HepG2 (cell line): ENCODE measurements around the gene CHKB. TPM values are rescaled to one million over a fixed set of nuclear protein-coding genes. Genes with fewer than 3 reads are reported as not detected.
A peak's percentile ranks its signal among the peaks of the same experiment; 100 is the strongest.

Experiments
- CEBPB ChIP-seq: IDR thresholded peaks from 2 replicates; pipeline ENCODE4 v1.6.1; 2011; ENCODE audit warnings: low read depth, low read length, improper control_type of control experiment, borderline replicate concordance
- MED13 ChIP-seq: sonication (generic); formaldehyde crosslinking; IDR thresholded peaks from 2 replicates; pipeline ENCODE4 v1.5.0; 2020; ENCODE audit warnings: missing genetic modification reagents
- TCF12 ChIP-seq, 2 experiments: fragments of 450-650 bp in 1 of 2; sonication (generic) in 1 of 2; formaldehyde crosslinking in 1 of 2; IDR thresholded peaks; 2 replicates each; pipeline versions ENCODE4 v1.6.1 to v1.8.0; 2017 to 2022; ENCODE audit warnings: antibody characterized with exemption in 1 of 2, mild to moderate bottlenecking in 1 of 2, missing genetic modification reagents in 1 of 2, moderate library complexity in 1 of 2
- ZNF841 ChIP-seq: sonication (generic); formaldehyde crosslinking; IDR thresholded peaks from 2 replicates; pipeline ENCODE4 v1.8.1; 2023; ENCODE audit warnings: missing genetic modification reagents, borderline replicate concordance
- ZSCAN25 ChIP-seq: sonication (generic); formaldehyde crosslinking; IDR thresholded peaks from 2 replicates; pipeline ENCODE4 v1.8.0; 2022; ENCODE audit warnings: mild to moderate bottlenecking, missing genetic modification reagents
- polyA plus RNA-seq, 8 experiments: library from polyadenylated mRNA; depleted of rRNA in 3 of 8; stranded (reverse) in 7 of 8; unstranded in 1 of 8; fragments of >200 nt; fragmentation: Illumina TruSeq in 4 of 8; extraction: Trizol in 4 of 8; gene quantifications; 2 replicates each; pipeline versions ENCODE4 v1.2.1 to v1.2.3, GENCODE V29; 2011 to 2016; ENCODE audit warnings: low read depth in 4 of 8, missing spikeins in 1 of 8, mixed read lengths in 1 of 8; ENCODE audit not compliant: insufficient read depth in 1 of 8
- total RNA-seq, 5 experiments: library from RNA; depleted of rRNA; stranded (reverse); fragments of >200 nt; fragmentation: Illumina TruSeq; extraction: Trizol; gene quantifications; 2 replicates each; pipeline ENCODE4 v1.2.3, GENCODE V29; 2016; ENCODE audit warnings: low read depth in 1 of 5
- TF ChIP-seq, protein P1 (sequence below): sonication (generic); formaldehyde crosslinking; IDR thresholded peaks from 2 replicates; pipeline ENCODE4 v1.5.1; 2020; ENCODE audit warnings: mild to moderate bottlenecking, missing genetic modification reagents, borderline replicate concordance
- TF ChIP-seq, protein P2 (sequence below): sonication (generic); formaldehyde crosslinking; IDR thresholded peaks from 2 replicates; pipeline ENCODE4 v1.4.0; 2020; ENCODE audit warnings: missing genetic modification reagents
- TF ChIP-seq, protein P3 (sequence below): IDR thresholded peaks from 2 replicates; pipeline ENCODE4 v1.6.1; 2016
- TF ChIP-seq, protein P4 (sequence below): sonication (generic); formaldehyde crosslinking; IDR thresholded peaks from 2 replicates; pipeline ENCODE4 v1.5.1; 2020; ENCODE audit warnings: mild to moderate bottlenecking, missing genetic modification reagents, moderate library complexity
- TF ChIP-seq, protein P5 (sequence below): sonication (generic); formaldehyde crosslinking; IDR thresholded peaks from 2 replicates; pipeline ENCODE4 v1.5.1; 2020; ENCODE audit warnings: missing genetic modification reagents, mild to moderate bottlenecking, borderline replicate concordance

Gene CHKB
- total and polyA plus RNA-seq, 2 of the 13 experiments (the other 11 are each of a cell fraction or from before 2014, with no cell fraction given): 24.5 to 42.7 TPM

DNA sequence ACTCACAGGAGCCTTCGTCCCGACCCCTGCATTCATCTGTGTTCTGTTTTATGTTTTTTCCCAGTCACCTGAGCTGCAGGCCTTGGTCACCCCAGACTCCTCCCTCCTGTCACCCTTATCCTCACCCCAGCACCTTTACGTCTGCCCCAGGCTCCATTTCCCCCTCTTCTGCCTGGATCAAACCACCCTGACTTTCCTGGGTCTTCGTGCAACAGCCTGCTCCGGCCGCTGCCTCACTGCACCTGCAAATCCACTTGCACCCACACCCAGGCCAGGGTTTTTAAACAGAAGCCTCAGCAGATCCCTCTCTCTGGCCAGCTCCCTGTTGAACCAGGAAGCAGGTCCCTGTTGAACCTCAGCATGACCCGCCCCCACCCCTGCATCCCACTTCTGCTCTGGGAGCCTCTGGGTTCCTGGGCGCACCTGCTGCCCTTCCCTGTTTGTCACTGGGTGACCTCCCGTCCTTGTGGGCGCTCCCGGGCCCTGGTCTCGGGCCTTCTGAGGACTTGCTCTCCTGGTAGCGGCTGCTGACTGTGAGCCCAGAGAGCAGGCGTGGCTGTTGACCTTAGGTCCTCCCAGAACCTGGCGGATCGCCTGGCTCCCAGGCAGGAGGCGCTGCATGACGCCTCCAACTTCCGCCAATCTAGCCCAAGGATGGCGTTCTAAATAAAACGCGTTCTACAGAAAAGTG, 30.8 kb upstream of the CHKB start (continued):
- TF ChIP-seq, protein P1, sequence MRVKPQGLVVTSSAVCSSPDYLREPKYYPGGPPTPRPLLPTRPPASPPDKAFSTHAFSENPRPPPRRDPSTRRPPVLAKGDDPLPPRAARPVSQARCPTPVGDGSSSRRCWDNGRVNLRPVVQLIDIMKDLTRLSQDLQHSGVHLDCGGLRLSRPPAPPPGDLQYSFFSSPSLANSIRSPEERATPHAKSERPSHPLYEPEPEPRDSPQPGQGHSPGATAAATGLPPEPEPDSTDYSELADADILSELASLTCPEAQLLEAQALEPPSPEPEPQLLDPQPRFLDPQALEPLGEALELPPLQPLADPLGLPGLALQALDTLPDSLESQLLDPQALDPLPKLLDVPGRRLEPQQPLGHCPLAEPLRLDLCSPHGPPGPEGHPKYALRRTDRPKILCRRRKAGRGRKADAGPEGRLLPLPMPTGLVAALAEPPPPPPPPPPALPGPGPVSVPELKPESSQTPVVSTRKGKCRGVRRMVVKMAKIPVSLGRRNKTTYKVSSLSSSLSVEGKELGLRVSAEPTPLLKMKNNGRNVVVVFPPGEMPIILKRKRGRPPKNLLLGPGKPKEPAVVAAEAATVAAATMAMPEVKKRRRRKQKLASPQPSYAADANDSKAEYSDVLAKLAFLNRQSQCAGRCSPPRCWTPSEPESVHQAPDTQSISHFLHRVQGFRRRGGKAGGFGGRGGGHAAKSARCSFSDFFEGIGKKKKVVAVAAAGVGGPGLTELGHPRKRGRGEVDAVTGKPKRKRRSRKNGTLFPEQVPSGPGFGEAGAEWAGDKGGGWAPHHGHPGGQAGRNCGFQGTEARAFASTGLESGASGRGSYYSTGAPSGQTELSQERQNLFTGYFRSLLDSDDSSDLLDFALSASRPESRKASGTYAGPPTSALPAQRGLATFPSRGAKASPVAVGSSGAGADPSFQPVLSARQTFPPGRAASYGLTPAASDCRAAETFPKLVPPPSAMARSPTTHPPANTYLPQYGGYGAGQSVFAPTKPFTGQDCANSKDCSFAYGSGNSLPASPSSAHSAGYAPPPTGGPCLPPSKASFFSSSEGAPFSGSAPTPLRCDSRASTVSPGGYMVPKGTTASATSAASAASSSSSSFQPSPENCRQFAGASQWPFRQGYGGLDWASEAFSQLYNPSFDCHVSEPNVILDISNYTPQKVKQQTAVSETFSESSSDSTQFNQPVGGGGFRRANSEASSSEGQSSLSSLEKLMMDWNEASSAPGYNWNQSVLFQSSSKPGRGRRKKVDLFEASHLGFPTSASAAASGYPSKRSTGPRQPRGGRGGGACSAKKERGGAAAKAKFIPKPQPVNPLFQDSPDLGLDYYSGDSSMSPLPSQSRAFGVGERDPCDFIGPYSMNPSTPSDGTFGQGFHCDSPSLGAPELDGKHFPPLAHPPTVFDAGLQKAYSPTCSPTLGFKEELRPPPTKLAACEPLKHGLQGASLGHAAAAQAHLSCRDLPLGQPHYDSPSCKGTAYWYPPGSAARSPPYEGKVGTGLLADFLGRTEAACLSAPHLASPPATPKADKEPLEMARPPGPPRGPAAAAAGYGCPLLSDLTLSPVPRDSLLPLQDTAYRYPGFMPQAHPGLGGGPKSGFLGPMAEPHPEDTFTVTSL: no peak
- no peak for TF ChIP-seq MED13 (CRISPR knock-in tag)
- TF ChIP-seq, protein P2, sequence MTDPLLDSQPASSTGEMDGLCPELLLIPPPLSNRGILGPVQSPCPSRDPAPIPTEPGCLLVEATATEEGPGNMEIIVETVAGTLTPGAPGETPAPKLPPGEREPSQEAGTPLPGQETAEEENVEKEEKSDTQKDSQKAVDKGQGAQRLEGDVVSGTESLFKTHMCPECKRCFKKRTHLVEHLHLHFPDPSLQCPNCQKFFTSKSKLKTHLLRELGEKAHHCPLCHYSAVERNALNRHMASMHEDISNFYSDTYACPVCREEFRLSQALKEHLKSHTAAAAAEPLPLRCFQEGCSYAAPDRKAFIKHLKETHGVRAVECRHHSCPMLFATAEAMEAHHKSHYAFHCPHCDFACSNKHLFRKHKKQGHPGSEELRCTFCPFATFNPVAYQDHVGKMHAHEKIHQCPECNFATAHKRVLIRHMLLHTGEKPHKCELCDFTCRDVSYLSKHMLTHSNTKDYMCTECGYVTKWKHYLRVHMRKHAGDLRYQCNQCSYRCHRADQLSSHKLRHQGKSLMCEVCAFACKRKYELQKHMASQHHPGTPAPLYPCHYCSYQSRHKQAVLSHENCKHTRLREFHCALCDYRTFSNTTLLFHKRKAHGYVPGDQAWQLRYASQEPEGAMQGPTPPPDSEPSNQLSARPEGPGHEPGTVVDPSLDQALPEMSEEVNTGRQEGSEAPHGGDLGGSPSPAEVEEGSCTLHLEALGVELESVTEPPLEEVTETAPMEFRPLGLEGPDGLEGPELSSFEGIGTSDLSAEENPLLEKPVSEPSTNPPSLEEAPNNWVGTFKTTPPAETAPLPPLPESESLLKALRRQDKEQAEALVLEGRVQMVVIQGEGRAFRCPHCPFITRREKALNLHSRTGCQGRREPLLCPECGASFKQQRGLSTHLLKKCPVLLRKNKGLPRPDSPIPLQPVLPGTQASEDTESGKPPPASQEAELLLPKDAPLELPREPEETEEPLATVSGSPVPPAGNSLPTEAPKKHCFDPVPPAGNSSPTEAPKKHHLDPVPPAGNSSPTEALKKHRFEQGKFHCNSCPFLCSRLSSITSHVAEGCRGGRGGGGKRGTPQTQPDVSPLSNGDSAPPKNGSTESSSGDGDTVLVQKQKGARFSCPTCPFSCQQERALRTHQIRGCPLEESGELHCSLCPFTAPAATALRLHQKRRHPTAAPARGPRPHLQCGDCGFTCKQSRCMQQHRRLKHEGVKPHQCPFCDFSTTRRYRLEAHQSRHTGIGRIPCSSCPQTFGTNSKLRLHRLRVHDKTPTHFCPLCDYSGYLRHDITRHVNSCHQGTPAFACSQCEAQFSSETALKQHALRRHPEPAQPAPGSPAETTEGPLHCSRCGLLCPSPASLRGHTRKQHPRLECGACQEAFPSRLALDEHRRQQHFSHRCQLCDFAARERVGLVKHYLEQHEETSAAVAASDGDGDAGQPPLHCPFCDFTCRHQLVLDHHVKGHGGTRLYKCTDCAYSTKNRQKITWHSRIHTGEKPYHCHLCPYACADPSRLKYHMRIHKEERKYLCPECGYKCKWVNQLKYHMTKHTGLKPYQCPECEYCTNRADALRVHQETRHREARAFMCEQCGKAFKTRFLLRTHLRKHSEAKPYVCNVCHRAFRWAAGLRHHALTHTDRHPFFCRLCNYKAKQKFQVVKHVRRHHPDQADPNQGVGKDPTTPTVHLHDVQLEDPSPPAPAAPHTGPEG (CRISPR knock-in tag): no peak
- no peak for TF ChIP-seq TCF12 (IDR thresholded peaks at IDR 0.05)
- 0 out of 2 replicates have a peak, but pooled peaks have one; percentile 30 for TF ChIP-seq TCF12 (CRISPR knock-in tag; IDR thresholded peaks at IDR 0.05)
- peak; percentile 86; the same call in 1 of the 2 replicates for TF ChIP-seq ZSCAN25 (CRISPR knock-in tag)
- TF ChIP-seq CEBPB: no peak
- TF ChIP-seq, protein P3, sequence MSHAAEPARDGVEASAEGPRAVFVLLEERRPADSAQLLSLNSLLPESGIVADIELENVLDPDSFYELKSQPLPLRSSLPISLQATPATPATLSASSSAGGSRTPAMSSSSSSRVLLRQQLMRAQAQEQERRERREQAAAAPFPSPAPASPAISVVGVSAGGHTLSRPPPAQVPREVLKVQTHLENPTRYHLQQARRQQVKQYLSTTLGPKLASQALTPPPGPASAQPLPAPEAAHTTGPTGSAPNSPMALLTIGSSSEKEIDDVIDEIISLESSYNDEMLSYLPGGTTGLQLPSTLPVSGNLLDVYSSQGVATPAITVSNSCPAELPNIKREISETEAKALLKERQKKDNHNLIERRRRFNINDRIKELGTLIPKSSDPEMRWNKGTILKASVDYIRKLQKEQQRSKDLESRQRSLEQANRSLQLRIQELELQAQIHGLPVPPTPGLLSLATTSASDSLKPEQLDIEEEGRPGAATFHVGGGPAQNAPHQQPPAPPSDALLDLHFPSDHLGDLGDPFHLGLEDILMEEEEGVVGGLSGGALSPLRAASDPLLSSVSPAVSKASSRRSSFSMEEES (CRISPR knock-in tag): no peak
- TF ChIP-seq, protein P4, sequence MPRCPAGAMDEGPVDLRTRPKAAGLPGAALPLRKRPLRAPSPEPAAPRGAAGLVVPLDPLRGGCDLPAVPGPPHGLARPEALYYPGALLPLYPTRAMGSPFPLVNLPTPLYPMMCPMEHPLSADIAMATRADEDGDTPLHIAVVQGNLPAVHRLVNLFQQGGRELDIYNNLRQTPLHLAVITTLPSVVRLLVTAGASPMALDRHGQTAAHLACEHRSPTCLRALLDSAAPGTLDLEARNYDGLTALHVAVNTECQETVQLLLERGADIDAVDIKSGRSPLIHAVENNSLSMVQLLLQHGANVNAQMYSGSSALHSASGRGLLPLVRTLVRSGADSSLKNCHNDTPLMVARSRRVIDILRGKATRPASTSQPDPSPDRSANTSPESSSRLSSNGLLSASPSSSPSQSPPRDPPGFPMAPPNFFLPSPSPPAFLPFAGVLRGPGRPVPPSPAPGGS (CRISPR knock-in tag): 0 out of 2 replicates have a peak, but pooled peaks have one; percentile 55
- no peak for TF ChIP-seq ZNF841 (CRISPR knock-in tag)
- TF ChIP-seq, protein P5, sequence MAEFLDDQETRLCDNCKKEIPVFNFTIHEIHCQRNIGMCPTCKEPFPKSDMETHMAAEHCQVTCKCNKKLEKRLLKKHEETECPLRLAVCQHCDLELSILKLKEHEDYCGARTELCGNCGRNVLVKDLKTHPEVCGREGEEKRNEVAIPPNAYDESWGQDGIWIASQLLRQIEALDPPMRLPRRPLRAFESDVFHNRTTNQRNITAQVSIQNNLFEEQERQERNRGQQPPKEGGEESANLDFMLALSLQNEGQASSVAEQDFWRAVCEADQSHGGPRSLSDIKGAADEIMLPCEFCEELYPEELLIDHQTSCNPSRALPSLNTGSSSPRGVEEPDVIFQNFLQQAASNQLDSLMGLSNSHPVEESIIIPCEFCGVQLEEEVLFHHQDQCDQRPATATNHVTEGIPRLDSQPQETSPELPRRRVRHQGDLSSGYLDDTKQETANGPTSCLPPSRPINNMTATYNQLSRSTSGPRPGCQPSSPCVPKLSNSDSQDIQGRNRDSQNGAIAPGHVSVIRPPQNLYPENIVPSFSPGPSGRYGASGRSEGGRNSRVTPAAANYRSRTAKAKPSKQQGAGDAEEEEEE (CRISPR knock-in tag): no peak
